ENCODE data around the gene ZNF74. TPM values are rescaled to one million over a fixed set of nuclear protein-coding genes. Genes with fewer than 3 reads are reported as not detected.

Gene ZNF74
- total RNA-seq, 1 donor from 2014 or later, result 8.5 TPM

DNA sequence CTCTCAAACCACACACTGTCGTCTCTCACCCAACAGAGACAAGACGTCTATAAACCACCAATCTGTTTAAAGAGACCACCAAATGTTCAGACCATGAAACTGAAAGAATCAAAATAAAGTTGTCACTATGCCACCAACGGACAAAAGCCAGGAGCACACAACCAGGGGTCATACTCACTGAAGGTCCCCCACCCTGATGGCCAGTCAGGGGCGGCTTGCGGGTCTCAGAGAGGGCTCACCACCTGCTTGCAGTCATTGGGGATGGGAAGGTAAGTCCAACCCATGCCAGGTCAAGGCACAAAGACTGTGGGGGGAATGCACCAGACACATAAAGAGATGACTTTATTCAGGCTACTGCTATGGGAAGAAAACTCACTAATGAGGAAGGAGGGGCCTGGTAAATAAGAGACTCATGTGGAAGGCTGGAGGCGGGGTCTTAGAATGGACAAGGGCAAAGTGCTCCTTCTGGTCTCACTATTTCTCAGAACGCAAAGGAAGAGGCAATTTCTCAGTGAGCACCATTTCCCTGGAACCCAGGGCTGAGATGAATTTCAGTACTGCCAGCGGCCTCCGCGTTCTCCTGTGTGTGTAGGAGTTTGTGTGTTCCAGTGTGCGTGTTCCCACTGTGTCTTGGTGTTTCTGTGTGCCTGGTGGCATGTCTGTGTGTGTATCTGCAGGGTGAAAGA lies 26.3 kb downstream of the ZNF74 start:
- DNase-seq, result peak; percentile 20

DNA sequence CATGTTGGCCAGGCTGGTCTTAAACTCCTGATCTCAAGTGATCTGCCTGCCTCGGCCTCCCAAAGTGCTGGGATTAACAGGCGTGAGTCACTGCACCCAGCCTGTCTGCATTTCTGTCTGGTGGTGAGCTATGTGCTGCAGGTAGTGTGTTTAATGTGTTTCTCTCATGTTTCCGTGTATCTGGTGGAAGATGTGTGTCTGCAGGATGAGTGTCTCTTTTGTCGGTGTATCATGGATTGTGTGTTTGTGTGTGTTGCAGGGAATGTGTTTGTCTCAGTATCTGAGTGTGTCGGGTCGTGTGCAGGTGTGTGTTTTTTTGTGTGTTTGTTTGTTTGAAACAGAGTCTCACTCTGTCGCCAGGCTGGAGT lies 27.5 kb downstream of the ZNF74 start:
- DNase-seq, result no peak

DNA sequence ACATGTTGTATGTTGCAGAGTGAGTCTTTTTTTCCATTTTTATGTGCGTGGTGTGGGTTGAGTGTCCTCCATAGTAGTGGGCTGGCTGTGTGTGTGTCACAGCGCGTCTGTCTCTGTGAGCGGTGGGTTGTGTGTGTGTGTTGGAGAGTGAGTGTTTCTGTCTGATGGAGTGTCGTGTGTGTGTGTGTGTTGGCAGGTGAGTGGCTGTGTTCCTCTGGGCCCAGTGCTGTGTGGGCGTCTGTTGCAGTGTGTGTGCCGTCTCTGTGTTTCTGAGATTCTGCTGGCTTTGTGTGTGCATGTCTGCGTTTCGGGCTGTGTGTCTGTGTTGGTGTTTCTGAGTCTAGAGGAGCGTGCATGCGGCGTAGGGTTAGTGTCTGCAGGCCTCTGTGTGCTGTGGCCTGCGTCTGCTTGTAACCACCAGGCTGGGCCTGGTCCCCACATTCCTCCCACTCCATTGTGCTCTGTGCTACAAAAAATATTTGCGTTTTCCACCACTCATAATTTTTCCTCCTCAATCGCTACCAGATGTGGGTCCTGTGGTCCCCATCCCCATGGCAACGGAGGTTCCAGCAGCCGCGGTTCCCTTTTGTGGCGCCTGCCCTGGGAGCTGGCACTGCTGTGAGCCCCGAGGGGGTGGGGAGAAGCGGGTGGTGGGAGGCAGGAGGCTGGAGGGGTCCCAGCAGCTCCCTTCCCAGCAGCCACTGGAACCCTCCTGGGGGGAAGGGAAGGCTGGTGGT lies 28.5 kb downstream of the ZNF74 start:
- DNase-seq, result peak; percentile 92

DNA sequence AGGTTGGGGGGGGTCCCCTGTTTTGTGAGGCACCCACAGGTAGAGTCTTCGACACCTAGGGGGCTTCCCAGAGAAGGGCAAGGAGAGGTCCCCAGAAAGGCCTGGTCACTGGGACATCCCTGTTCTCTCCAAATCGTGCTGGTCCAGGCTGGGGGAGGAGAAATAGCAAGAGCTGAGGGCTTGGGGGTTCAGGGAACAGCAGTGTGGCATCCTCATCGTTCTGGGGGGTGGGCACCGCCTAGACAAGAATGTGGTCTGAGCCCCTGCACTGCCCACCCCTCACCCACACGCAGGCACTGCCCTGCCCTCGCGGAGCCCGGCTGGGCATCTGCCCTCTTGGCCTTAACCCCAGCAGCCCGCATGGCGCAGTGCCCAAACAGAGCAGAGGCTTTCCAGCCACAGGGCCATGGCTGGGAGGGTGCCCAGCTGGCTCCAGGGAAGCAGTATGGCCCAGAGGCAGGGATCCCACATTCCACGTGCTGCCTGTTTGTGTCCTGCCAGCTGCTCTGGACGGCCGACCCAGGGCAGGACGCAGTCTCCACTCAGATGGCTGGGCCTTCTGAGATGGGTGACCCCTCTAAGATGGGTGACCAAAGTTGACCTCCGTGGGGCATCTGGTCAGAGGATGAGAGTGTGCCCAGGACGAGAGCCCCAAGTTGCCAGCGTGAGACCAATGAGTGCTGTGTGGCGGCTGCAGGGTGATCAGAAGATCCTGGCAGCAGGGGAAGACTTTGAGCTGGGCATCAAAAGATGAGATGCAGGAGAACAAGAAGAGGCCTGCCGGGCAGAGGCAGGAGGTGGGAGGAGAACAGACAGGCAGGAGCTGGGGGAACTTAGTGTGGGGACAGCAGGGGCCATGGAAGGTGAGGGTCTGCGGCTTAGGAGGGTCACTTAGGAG lies 29.3 kb downstream of the ZNF74 start:
- DNase-seq, result no peak

DNA sequence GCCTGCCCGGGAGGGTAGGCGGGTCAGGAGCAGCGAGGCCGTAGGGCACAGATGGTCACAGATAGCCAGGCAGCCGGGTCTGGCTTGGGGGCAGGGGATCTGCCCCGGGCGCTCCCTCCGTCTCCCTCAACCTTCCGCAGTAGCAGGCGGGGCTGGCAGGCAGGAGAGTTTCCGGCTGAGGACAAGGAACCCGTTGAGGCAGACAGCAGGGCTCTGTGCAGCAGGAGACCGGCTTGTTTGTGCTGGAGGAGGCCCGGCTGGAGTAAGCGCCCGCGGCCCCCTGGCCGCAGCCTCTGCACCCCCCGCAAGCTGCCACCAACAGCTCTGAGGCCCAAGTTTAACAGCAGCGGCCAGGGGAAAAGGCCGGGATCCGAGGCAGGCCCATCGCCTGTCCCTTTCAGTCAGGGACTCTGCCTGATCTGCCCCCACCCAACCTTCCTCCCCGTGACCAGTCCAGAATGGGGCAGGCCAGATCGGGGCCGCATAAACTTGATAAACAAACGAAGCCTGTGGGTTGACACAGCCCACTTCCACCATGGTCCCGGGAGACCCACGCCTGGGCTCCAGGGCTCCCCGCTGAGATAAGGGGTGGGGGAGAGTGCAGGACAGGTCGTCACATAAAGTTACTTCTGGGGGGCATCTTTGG lies 30.1 kb downstream of the ZNF74 start:
- DNase-seq, result no peak

DNA sequence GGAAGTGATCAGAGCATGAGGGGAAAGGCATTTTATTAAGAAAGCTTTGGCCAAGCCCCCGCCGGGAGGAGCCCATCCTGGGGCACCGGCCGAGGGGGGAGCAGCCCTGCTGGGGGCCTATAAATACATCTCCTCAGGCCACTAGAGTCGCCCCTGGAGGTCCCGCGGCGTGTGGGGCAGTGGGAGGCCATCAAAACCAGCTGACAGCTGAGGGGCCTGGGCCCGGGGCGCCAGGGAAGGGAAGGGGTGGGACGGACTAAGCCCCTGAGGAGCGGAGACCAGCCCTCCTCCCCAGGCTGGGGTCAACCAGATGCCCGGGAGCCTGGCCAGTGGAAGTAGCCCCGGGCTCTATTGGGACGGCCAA lies 30.6 kb downstream of the ZNF74 start:
- DNase-seq, result no peak

- no peak for DNase-seq
These were observed 31.1 kb downstream of the ZNF74 start for GRCh38 chr22:20424932-20425565.

GRCh38 chr22:20425566-20426258 lies 31.8 kb downstream of the ZNF74 start:
- DNase-seq, result no peak

GRCh38 chr22:20426259-20426615 lies 32.3 kb downstream of the ZNF74 start:
- DNase-seq, result no peak

DNA sequence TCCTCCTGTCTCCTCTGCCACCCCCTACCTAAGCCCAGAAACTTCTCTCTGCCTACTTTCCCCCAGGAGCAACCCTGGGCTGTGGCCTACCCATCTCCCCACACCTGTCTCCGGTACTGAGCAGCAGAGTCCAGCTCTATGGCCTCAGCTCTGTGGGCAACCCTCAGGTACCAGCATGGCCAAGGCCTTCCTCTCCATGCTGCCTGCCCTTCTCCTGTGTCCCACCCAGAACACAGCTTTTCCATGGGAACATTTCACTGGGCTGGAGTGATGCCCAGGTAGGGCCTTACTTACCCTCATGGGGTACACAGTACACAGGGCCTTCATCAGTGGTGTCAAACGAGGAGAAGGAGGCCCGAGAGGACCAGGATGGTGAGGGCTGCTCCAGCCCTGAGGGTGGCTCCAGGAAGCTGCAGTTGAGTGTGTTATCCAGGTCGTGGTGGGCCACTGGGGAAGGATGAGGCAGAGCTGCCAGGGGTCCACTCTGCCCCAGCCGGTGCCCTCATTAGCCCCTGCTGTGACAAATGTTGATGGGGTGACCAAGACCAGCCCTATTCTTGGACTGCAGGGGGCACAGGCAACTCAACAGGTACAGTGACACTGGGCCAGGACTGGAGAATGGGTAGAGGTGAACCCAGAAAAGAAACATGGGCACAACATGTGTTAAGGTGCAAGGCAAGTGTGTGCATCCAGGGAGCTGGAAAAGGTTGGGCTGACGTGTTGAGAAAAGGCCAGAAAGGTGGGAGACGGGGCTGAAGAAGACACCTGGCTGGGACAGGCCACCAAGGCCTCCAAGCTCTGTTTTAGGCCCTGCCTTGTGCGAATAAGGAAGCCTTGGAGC lies 33.4 kb downstream of the ZNF74 start:
- DNase-seq, result no peak

- DNase-seq, result no peak
These were observed 34.0 kb downstream of the ZNF74 start for GRCh38 chr22:20427945-20428417.

- no peak for DNase-seq
These were observed 34.7 kb downstream of the ZNF74 start for GRCh38 chr22:20428496-20429253.

- no peak for DNase-seq
These were observed 35.5 kb downstream of the ZNF74 start for GRCh38 chr22:20429254-20430100.

GRCh38 chr22:20430101-20430719 lies 36.3 kb downstream of the ZNF74 start:
- no peak for DNase-seq

GRCh38 chr22:20430720-20431510 lies 37.0 kb downstream of the ZNF74 start:
- DNase-seq, result no peak

DNA sequence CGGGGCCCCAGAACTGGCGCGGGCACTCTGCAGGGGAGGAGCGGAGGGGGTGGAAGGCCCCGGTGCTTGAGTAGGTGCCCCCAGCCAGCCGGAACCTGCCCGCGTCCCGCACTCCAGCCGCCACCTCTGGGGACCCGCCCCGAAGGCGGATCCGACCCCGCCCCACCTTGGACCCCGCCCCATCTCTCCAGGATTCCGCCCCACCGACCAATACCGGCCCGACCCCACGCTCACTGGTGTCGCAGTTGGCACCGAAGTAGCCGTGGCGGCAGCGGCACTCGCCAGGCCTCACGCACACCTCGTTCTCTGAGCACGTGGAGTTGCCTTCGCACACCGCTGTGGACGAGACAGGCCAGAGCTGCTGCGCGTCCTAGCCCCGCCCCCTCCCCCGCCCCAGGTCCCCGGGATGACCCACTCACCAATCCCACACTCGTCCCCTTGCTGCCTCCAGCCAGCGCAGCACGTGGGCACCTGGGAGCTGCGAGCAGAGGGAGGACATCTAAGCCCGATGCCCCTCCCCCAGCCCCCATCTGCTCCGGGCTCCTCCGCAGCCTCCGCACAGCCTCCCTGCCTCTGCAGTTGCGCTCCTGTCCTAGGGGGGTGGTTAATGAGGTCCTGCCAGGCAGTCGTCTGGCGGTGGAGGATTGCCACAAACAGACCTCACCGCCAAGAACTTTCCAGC lies 37.7 kb downstream of the ZNF74 start:
- no peak for DNase-seq

DNA sequence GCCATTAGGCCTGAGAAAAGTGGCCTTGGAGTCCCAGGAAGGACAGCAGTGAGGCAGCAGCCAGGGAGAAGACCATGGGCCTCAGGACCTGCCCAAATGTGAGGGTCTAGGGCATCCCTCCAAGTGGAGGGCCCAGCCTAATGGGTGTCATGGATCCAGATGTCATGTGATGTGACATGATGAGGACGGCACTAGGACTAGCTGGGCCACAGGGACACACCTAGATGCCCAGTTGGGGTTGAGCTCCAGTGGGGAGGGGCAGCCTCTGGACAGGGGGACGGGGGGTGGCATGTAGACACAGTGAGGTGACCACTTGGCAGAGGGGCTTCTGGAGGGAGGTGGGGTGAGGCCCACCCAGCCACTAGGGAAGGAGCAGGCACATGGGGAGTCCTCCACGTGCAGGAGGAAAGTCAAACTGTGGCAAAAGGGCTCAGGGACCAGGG lies 38.3 kb downstream of the ZNF74 start:
- no peak for DNase-seq
